Thymus (tissue), 11 donors: ENCODE measurements around the gene FOXA3. TPM values are rescaled to one million over a fixed set of nuclear protein-coding genes. Genes with fewer than 3 reads are reported as not detected.

Experiments
- DNase-seq, 9 donors: peaks; one replicate each; pipeline ENCODE4 v3.0.0-alpha.2; 2013; ENCODE audit warnings: low spot score in 9 of 9, low read depth in 6 of 9, missing footprints in 1 of 9
- H3K27ac ChIP-seq, 2 donors: one replicate each; pipeline ENCODE4 v1.5.1; 2013; ENCODE audit warnings: control low read depth in 1 of 2, low read depth in 1 of 2, low read length in 1 of 2, mild to moderate bottlenecking in 1 of 2, moderate library complexity in 1 of 2
- H3K27me3 ChIP-seq, 2 donors: one replicate each; pipeline ENCODE4 v1.5.1; 2013; ENCODE audit warnings: low read length in 1 of 2; ENCODE audit not compliant: control insufficient read depth in 2 of 2, insufficient read depth in 1 of 2
- H3K36me3 ChIP-seq, 2 donors: one replicate each; pipeline ENCODE4 v1.5.1; 2013; ENCODE audit warnings: low read length in 1 of 2, mild to moderate bottlenecking in 1 of 2, moderate library complexity in 1 of 2; ENCODE audit not compliant: control insufficient read depth in 2 of 2, insufficient read depth in 2 of 2
- H3K4me1 ChIP-seq, 2 donors: one replicate each; pipeline ENCODE4 v1.5.1; 2013; ENCODE audit warnings: low read length in 2 of 2; ENCODE audit not compliant: control insufficient read depth in 2 of 2, insufficient read depth in 2 of 2
- H3K4me3 ChIP-seq, 2 donors: one replicate each; pipeline ENCODE4 v1.5.1; 2013; ENCODE audit warnings: low read length in 2 of 2, control low read depth in 1 of 2, mild to moderate bottlenecking in 1 of 2
- H3K9me3 ChIP-seq, 2 donors: one replicate each; pipeline ENCODE4 v1.5.1; 2013; ENCODE audit warnings: low read length in 1 of 2, mild to moderate bottlenecking in 1 of 2; ENCODE audit not compliant: control insufficient read depth in 2 of 2, insufficient read depth in 1 of 2
- WGBS: extraction: QIAGEN DNeasy Blood & Tissue Kit; methylation state at CpG from one replicate; pipeline ENCODE4 v1.1.7; 2013; 5-methylcytosine and 5-hydroxymethylcytosine counted together
- polyA plus RNA-seq: library from polyadenylated mRNA; stranded (reverse); fragments of 200-250 nt; gene quantifications from one replicate; pipeline ENCODE4 v1.2.3, GENCODE V29; 2013
- total RNA-seq: library from RNA; stranded (reverse); fragments of 120-200 nt; gene quantifications from one replicate; pipeline ENCODE4 v1.2.4, GENCODE V29; 2013
- donor health status: healthy.

The FOXA3 gene
- total and polyA plus RNA-seq, 2 donors = 0.05 to 0.23 TPM

- no peaks in the 10 kb centered on the region for H3K4me1 ChIP-seq
- no peaks in the 10 kb centered on the region for H3K9me3 ChIP-seq
- H3K27ac ChIP-seq = no peak overlapping the region
- H3K27me3 ChIP-seq = no peaks in the 10 kb centered on the region
- WGBS = 93% methylated on average over 10 of the region's 10 CpGs
- peaks cover 72 to 74% of the 10 kb centered on the region in 2 donors for H3K36me3 ChIP-seq
- no peak overlapping the region for H3K4me3 ChIP-seq
- no peak for DNase-seq
Observed at GRCh38 chr19:45852145-45852750, 11.9 kb upstream of the FOXA3 start.

- 95% methylated on average over 7 of the region's 7 CpGs for WGBS
- no peak for DNase-seq
- Histone ChIP-seq H3K9me3 (no peaks in the 10 kb centered on the region), H3K4me1 (no peaks in the 10 kb centered on the region), H3K36me3 (peaks cover 66 to 68% of the 10 kb centered on the region in 2 donors), H3K27me3 (no peaks in the 10 kb centered on the region), H3K4me3 (no peak overlapping the region), H3K27ac (no peak overlapping the region)
Observed at GRCh38 chr19:45852983-45853382, 11.1 kb upstream of the FOXA3 start.

- H3K9me3 ChIP-seq = no peaks in the 10 kb centered on the region
- no peak overlapping the region for H3K27ac ChIP-seq
- 98% methylated on average over 16 of the region's 16 CpGs for WGBS
Observed at GRCh38 chr19:45854167-45854778, 9.9 kb upstream of the FOXA3 start.

GRCh38 chr19:45860359-45861259 lies 3.5 kb upstream of the FOXA3 start:
- 98% methylated on average over 15 of the region's 15 CpGs for WGBS
- H3K4me1 ChIP-seq = peaks cover 0 to 12% of the 10 kb centered on the region in 2 donors

More at GRCh38 chr19:45854167-45854778, 9.9 kb upstream of the FOXA3 start:
- H3K4me3 ChIP-seq = no peak overlapping the region
- H3K4me1 ChIP-seq = no peaks in the 10 kb centered on the region
- DNase-seq = no peak
- peaks cover 64 to 66% of the 10 kb centered on the region in 2 donors for H3K36me3 ChIP-seq
- no peaks in the 10 kb centered on the region for H3K27me3 ChIP-seq

GRCh38 chr19:45862271-45862563 lies 1.9 kb upstream of the FOXA3 start:
- Histone ChIP-seq H3K27ac (peak overlapping the region; percentile 94 to 96), H3K36me3 (peaks cover 18 to 22% of the 10 kb centered on the region in 2 donors), H3K4me1 (peaks cover 0 to 12% of the 10 kb centered on the region in 2 donors), H3K27me3 (peaks cover 28 to 40% of the 10 kb centered on the region in 2 donors), H3K9me3 (no peaks in the 10 kb centered on the region), H3K4me3 (peak overlapping the region; percentile 66 to 86)
- under 1% methylated on average over 11 of the region's 11 CpGs for WGBS
- no peak for DNase-seq

More at GRCh38 chr19:45860359-45861259, 3.5 kb upstream of the FOXA3 start:
- no peak overlapping the region for H3K27ac ChIP-seq
- no peak for DNase-seq
- peaks cover 18 to 24% of the 10 kb centered on the region in 2 donors for H3K27me3 ChIP-seq
- no peaks in the 10 kb centered on the region for H3K9me3 ChIP-seq
- H3K36me3 ChIP-seq = peaks cover 18 to 28% of the 10 kb centered on the region in 2 donors
- no peak overlapping the region for H3K4me3 ChIP-seq

- Histone ChIP-seq H3K9me3 (no peaks in the 10 kb centered on the region), H3K27me3 (peaks cover 28 to 42% of the 10 kb centered on the region in 2 donors), H3K4me1 (peaks cover 0 to 12% of the 10 kb centered on the region in 2 donors), H3K4me3 (peak within 1 kb of the TSS; percentile 66 to 86), H3K36me3 (peaks cover 18 to 22% of the 10 kb centered on the region in 2 donors), H3K27ac (peak within 1 kb of the TSS; percentile 94 to 96)
- under 1% methylated on average over 65 of the region's 65 CpGs for WGBS
- DNase-seq = peak; percentile 96 to 99 (median 97)
Observed at GRCh38 chr19:45862564-45863334, 1.4 kb upstream of the FOXA3 start, which contains the start of gene SYMPK. Gene SYMPK (minus strand): TSS chr19:45863147. CDS start chr19:45854495, 8,652 bp downstream.

GRCh38 chr19:45863335-45863839 lies 739 bp upstream of the FOXA3 start:
- 5% methylated on average over 22 of the region's 22 CpGs for WGBS
- peak overlapping the region; percentile 34 to 66 for H3K4me3 ChIP-seq
- H3K27me3 ChIP-seq = peaks cover 28 to 42% of the 10 kb centered on the region in 2 donors
- no peak overlapping the region for H3K27ac ChIP-seq
- no peaks in the 10 kb centered on the region for H3K9me3 ChIP-seq
- peaks cover 0 to 12% of the 10 kb centered on the region in 2 donors for H3K4me1 ChIP-seq
- DNase-seq = no peak
- peaks cover 11 to 18% of the 10 kb centered on the region in 2 donors for H3K36me3 ChIP-seq

- H3K4me3 ChIP-seq = no peak overlapping the region
Observed at GRCh38 chr19:45864629-45865082, 530 bp downstream of the FOXA3 start.

More at GRCh38 chr19:45864629-45865082, 530 bp downstream of the FOXA3 start:
- peaks cover 3 to 9% of the 10 kb centered on the region in 2 donors for H3K36me3 ChIP-seq
- H3K27me3 ChIP-seq = peaks cover 28 to 45% of the 10 kb centered on the region in 2 donors
- H3K27ac ChIP-seq = no peak overlapping the region
- WGBS = 55% methylated on average over 12 of the region's 12 CpGs
- H3K9me3 ChIP-seq = no peaks in the 10 kb centered on the region
- peaks cover 0 to 12% of the 10 kb centered on the region in 2 donors for H3K4me1 ChIP-seq
- no peak for DNase-seq
